Fibroblast of the aortic adventitia (primary cell): Measurements from ENCODE around the gene KDM4B. TPM values are rescaled to one million over a fixed set of nuclear protein-coding genes. Genes with fewer than 3 reads are reported as not detected.
"Not testable (repeated sequence)": the region's sequence is repeated elsewhere in the genome, so short reads cannot be mapped to it uniquely, and the experiment has no call there.

Experiments used
- DNase-seq: peaks from one replicate; pipeline ENCODE4 v3.0.0-alpha.2; 2010; ENCODE audit warnings: low read depth
- H3K4me3 ChIP-seq: 2 replicates; pipeline ENCODE4 v1.5.1; 2011; ENCODE audit warnings: low read depth, mild to moderate bottlenecking, control low read depth, low read length, moderate library complexity
- CTCF ChIP-seq: IDR thresholded peaks from 2 replicates; pipeline ENCODE4 v1.5.1; 2011; ENCODE audit warnings: mild to moderate bottlenecking, low read length, control low read depth, inconsistent platforms; ENCODE audit not compliant: insufficient read depth
- total RNA-seq: library from RNA; depleted of rRNA; stranded (reverse); fragments of >200 nt; gene quantifications from 2 replicates; pipeline ENCODE4 v1.2.3, GENCODE V29; 2012; ENCODE audit warnings: low replicate concordance

Gene KDM4B
- total RNA-seq, 1 donor: 13.5 TPM

GRCh38 chr19:4972509-4973230 lies 3.8 kb downstream of the KDM4B start:
- peak overlapping the region; percentile 9 for H3K4me3 ChIP-seq
- TF ChIP-seq CTCF: no peak
- peak; percentile 59 for DNase-seq

GRCh38 chr19:4974880-4975469 lies 6.1 kb downstream of the KDM4B start:
- no peak for DNase-seq
- H3K4me3 ChIP-seq: no peak overlapping the region
- TF ChIP-seq CTCF: no peak

GRCh38 chr19:4975601-4976000 lies 6.7 kb downstream of the KDM4B start:
- not testable (repeated sequence) for DNase-seq, H3K4me3 ChIP-seq

- TF ChIP-seq CTCF: peak; percentile 66
- peak; percentile 98 for DNase-seq
- peak overlapping the region; percentile 52 for H3K4me3 ChIP-seq
Observed at GRCh38 chr19:4976401-4977298, 7.7 kb downstream of the KDM4B start.

- peak overlapping the region; percentile 51 for H3K4me3 ChIP-seq
- peak; percentile 93 for DNase-seq
- TF ChIP-seq CTCF: no peak
Observed at GRCh38 chr19:4977299-4978174, 8.6 kb downstream of the KDM4B start.

- TF ChIP-seq CTCF: no peak
- DNase-seq: no peak
- no peak overlapping the region for H3K4me3 ChIP-seq
Observed at GRCh38 chr19:4979211-4979807, 10.4 kb downstream of the KDM4B start.
